CD4-positive, alpha-beta T cell treated with Interleukin-2 at 100 ng/mL for 4 hours (primary cell): ENCODE data around the gene PADI4.

Experiments used
- DNase-seq: peaks from one replicate; pipeline ENCODE4 v3.0.0-alpha.2; 2020; ENCODE audit warnings: low spot score

The PADI4 gene

GRCh38 chr1:17286646-17287045, 21.4 kb upstream of the PADI4 start:
- DNase-seq = no peak

DNA sequence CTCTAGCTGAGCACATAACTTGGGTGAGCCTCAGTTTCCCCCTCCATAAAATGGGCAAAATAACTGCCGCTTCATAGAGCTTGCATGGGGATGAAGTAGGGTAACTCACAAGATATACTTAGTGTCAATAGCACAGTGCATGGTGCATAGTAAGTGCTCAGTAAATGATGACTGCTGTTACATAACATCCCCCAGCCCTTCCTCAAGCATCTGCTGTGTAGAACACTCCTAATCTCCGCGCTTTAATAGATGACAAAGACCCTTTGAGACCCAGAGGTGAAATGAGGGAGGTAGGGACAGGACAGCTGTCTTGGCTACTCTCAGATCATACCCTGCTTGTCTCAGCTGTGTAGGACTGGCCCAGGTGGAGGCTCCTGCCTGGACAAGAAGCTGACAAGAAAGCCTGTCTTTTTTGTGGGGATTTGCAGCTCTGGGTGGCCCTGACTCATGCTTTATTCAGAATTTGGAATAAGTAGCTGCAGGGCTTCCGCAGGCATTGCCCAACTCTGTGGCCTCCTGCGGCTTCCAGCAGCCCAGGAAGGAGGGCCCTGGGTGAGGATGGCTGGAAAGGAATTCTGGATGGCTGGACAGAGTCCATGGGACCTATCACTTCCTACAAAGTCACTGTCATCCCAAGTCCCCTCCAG, 20.7 kb upstream of the PADI4 start:
- no peak for DNase-seq

DNA sequence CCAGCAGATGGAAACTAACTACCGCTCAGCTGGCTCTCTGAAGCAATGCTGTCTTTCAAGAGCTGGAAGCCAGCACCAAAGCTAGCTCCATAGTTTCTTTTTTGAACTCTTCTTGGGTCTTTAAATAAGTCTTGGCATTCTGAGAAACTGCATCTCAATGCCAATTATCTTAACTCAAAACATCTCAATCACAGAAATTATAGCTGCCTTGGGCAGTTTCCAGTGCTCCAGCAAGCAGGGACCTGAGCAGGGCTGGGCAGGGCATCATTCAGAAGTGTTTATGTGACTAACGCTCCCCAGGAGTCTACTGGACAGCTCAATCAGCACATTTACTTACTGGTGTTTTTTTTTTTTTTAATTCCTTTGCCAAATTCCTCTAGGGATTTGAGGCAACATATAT, 18.3 kb upstream of the PADI4 start:
- DNase-seq = no peak

DNA sequence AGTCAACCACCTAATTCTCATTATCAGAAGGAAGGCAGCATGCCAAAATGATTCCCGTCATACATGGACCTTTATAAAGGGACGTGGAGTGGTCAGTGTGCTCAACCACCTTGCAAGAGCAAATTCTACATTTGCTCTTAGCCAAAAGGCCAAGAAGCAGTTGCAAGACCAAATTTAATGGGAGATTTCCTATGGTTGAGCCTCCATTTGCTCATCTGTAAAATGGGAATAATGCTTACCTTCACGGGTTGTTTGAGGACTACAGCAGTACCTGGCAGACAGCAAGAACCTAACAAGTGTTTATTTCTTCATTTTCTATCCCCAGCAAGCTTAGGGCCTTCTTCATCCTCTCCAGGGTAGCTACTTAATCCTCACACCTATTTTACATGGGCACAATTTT, 17.4 kb upstream of the PADI4 start:
- DNase-seq = no peak

- DNase-seq = no peak
Measured at GRCh38 chr1:17292299-17293160, 15.5 kb upstream of the PADI4 start.

DNA sequence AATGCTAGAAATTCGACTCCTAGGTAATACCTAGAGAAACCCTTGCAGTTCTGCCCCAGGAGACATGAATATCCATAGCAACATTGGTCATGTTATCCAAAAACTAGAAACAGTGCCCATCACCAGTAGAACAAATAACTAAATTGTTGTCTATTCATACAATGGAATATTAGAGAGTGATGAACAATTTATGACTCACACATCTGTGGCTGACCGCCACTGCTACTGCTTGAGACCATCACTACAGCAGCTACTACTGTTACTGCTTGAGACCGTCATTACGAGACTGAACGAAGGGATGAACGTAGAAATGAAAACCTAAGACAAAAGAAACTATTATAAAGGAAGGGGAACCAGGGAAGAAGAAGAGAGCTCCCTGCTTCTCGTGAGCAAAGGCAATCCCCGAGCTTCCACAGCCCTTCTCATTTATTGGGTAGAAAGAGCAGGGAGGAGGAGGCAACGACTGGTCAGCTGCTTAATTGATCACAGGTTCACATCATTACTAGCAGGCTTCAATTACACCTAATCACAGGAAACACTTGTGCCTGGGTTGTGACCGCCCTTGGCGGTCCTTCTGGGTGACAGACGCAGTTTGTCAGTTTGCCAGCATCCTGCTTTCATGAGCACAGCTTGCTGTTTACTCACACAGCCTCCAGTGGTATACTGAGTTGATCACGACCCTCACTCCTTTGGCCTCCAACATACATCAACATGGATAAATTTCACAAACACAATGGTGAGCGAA, 14.1 kb upstream of the PADI4 start:
- DNase-seq = no peak

- DNase-seq = no peak
Measured at GRCh38 chr1:17295292-17295691, 12.7 kb upstream of the PADI4 start.

GRCh38 chr1:17296086-17296485, 11.9 kb upstream of the PADI4 start:
- DNase-seq = no peak

DNA sequence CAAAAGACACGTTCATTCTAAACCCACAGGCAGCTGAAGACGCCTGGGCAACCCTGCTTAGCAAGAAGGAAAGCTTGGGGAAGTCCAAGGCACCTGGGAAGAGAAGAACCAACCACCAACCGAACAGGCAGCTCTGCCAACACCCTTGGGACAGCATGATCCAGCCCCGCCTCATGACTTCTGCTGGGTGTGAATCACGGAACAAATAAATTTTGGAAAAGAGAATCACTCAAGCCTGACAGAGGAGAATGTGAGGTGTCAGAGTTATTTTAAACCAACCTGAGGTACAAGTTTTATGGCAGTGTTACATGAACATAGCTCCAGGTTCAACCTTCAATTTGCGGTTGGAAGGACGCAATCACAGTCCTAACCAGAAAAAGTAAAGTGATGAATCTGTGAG, 10.0 kb upstream of the PADI4 start:
- DNase-seq = no peak

DNA sequence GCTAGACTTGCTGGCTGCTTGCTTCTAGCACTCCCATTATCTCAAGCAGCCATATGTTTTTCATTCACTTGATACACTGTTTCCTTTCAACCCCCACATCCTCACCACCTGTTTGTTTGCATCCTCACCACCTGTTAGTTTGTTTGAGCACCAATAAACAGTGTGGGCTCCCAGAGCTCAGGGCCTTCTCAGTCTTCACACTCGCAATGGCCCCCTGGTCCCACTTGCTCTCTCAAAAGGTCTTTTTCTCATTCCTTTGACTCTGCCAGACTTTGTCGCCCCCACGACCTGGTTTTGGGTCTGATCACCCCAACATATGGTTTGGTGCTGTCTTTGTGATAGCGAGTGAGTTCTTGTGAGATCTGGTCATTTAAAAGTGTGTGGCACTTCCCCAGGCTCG, 6.2 kb upstream of the PADI4 start:
- no peak for DNase-seq

- DNase-seq = no peak
Measured at GRCh38 chr1:17304151-17304825, 3.7 kb upstream of the PADI4 start.

GRCh38 chr1:17304826-17305175, 3.2 kb upstream of the PADI4 start:
- DNase-seq = no peak

DNA sequence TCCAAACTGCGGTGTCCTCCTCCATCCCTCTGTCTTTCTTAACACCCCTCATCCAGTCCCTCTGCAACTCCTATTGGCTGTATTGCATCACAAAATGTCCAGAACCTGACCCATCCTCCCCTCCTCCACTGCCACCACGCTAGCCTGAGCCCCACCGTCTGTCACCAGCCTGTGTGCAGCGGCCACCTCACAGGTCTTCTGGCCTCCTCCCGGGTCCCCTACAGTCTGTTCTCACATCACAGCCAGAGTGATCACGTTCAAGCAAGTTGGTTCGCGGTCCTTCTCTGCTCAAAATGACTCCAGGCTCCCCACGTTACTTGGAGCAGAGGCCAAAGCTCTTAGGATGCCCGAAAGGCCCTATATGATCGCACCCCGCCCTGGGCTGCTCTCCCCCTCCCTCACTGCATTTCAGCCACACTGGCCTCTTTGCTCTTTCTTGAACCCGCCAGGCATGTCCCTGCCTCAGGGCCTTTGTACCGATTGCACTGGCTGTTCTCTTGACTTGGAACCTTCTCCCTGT, 2.4 kb upstream of the PADI4 start:
- no peak for DNase-seq

GRCh38 chr1:17306407-17306806, 1.6 kb upstream of the PADI4 start:
- no peak for DNase-seq

DNA sequence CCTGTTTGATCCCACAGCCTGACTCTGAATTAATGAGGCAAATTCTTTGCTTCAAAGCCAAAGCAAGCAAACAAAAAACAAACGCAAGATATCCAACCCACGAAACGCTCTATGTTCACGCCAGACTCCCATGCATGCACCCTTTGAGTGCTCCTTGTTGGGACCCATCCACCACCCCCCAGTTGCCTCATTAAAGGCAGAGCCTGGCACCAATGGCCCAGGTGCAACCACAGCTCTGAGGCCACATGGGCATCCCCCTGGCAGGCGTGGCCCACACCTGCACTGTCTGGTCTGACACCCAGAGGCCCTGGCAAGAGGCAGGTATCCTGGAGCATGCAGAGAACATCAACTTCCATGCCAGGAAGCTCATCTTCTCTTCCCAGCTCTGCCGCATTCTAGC, 1.1 kb upstream of the PADI4 start:
- no peak for DNase-seq

DNA sequence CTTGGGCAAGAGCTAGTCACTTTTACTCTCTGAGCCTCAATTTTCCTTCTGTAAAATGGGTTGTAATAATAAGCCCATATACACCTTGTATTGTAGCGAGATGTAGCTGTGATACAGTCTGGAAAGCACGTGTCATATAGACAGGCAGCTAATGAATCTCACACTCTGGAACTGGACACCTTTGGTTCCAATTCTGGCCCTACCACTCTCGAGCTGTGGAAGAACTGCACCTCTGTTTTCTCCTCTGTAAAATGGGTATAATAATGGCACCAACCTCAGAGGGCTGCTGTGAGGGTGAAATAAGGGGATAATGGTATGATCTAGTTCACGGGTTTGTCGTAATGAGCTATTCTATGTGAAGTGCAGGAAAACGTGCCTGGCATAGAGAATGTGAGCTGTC, 668 bp upstream of the PADI4 start:
- no peak for DNase-seq

DNA sequence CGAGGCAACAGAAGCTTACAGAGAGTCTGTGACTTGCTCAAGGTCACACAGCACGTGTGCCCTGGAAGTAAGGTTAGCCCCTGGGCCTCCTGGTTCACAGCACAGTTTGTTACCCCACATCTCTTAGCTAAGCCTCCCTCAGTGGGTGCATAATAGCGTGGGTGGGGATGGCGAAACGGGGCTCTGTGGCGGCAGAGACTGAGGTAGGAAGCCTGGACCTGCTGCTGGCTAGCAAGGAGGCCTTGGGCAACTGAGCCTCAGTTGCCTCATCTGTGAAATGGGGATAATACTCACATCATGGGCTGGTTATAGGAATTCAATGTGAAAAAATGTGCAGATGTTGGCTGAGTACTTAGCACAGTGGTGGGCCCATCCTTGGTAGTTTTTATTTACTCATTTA, 596 bp downstream of the PADI4 start:
- DNase-seq = no peak

DNA sequence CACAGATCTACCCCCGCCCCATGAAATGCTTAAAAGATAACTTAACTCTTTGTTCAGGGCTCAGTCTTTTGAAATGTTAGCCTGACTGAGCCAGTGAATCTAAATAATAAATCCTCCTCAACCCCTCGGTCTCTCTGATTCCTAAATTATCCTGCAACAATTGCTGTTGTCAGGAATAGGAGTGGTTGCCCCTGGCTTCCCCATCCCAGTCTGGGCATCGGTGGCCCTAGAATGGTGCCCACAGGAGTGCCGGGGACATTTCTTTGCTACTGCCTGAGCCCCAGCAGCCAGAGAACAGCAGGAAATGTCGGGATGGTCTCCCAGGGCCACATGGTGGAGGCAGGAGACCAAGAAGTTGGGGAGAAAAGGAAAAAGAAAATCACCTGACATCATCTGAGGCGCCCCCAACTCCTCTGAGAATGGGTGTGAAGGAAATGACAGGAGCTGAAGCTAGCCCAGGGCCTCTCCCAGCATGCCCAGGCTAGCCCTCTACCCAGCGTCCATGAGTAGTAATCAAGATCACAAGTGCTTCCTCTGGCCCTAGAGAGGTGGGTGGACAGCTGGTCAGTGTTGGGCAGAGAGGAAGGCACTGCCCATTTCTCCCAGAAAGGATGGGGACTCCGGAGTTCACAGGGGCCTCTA, 1.6 kb downstream of the PADI4 start:
- DNase-seq = no peak

GRCh38 chr1:17310068-17310640, 2.2 kb downstream of the PADI4 start:
- DNase-seq = no peak

GRCh38 chr1:17313530-17314309, 5.7 kb downstream of the PADI4 start:
- DNase-seq = no peak

GRCh38 chr1:17314491-17314971, 6.5 kb downstream of the PADI4 start:
- DNase-seq = no peak
